Stomach (tissue), 4 donors: ENCODE measurements around the gene FBXO7.

ENCODE experiments used
- POLR2A ChIP-seq, 4 donors: fragments of 450-650 bp; IDR thresholded peaks; one replicate each; pipeline ENCODE4 v1.6.1; 2016; ENCODE audit warnings: antibody characterized with exemption in 4 of 4, control low read depth in 2 of 4, mild to moderate bottlenecking in 1 of 4, moderate library complexity in 1 of 4
- POLR2AphosphoS5 ChIP-seq, 3 donors: sonication (generic); formaldehyde crosslinking; IDR thresholded peaks; one replicate each; pipeline ENCODE4 v1.6.1; 2016; ENCODE audit warnings: antibody characterized with exemption in 3 of 3
- TF ChIP-seq, protein P1 (sequence below), 7 experiments: fragments of 450-650 bp in 4 of 7; fragments of 200-600 bp in 3 of 7; sonication (generic) in 3 of 7; IDR thresholded peaks; one replicate each; pipeline ENCODE4 v1.5.1; 2016 to 2019; ENCODE audit warnings: antibody characterized with exemption in 7 of 7, control low read depth in 2 of 7, mild to moderate bottlenecking in 1 of 7

GRCh38 chr22:32474635-32475467, at the start of gene FBXO7:
- TF ChIP-seq, protein P1, sequence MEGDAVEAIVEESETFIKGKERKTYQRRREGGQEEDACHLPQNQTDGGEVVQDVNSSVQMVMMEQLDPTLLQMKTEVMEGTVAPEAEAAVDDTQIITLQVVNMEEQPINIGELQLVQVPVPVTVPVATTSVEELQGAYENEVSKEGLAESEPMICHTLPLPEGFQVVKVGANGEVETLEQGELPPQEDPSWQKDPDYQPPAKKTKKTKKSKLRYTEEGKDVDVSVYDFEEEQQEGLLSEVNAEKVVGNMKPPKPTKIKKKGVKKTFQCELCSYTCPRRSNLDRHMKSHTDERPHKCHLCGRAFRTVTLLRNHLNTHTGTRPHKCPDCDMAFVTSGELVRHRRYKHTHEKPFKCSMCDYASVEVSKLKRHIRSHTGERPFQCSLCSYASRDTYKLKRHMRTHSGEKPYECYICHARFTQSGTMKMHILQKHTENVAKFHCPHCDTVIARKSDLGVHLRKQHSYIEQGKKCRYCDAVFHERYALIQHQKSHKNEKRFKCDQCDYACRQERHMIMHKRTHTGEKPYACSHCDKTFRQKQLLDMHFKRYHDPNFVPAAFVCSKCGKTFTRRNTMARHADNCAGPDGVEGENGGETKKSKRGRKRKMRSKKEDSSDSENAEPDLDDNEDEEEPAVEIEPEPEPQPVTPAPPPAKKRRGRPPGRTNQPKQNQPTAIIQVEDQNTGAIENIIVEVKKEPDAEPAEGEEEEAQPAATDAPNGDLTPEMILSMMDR (IDR thresholded peaks at IDR 0.05) = peak in 4 of 7 experiments; percentile 23 to 44 (median 31)
- TF ChIP-seq POLR2A (IDR thresholded peaks at IDR 0.05) (peak in 1 of 4 donors; percentile 50), POLR2AphosphoS5 (IDR thresholded peaks at IDR 0.05) (peak; percentile 68 to 88 (median 82))
